ENCODE data around the gene SNAPC5. TPM values are rescaled to one million over a fixed set of nuclear protein-coding genes. Genes with fewer than 3 reads are reported as not detected.

SNAPC5 gene
- total RNA-seq, 1 experiment from 2014 or later: 24.6 TPM

DNA sequence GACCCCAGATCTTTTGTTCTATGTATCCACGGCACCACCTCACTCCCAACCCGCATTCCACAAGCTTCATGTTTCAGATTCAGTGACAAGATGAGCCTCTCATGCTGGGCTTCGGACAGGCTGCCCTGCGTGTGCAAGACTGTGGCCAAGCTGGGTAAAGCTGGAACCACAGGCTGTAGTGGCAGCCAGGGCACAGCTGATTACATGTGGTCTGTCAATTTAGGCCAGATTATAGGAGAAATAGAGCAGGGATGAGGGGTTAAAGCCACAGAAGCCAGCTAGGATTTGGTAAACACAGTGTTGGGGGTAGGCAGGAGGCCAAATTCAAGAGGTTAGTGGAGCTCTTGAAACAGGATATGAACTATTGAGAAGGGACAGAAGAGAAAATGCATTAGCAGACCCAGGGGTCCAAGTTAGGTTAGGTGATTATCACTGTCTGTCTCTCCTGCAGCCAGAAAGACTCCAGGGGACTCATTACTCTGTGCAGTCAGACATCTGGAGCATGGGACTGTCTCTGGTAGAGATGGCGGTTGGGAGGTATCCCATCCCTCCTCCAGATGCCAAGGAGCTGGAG lies 12.9 kb downstream of the SNAPC5 start:
- BruUV-seq (replicated peaks): no TSS peak
- TF ChIP-seq CTCF (IDR thresholded peaks at IDR 0.05; ENCODE audit: unreplicated experiment): no peak
- CTCF ChIA-PET: interaction anchor here (1.4 kb wide), 1 partner anchor 13 kb away, joined by 9 read pairs; the partner anchor contains the start of gene SNAPC5
- no peak overlapping the region for H3K4me3 Mint-ChIP-seq (ENCODE audit: unreplicated experiment)
- intact Hi-C loops (cut with micrococcal nuclease): no loop called here
- H3K36me3 Mint-ChIP-seq (ENCODE audit: insufficient read depth, unreplicated experiment): peaks cover 54% of the 10 kb centered on the region
- POLR2A ChIA-PET: interaction anchor here (0.6 to 1.3 kb wide), 3 partner anchors 12 to 18 kb away, joined by 3 to 5 read pairs (median 4); partner anchors contain the start of gene SNAPC5
- no peak for DNase-seq (ENCODE audit: unreplicated experiment)
- H3K9me3 Mint-ChIP-seq (ENCODE audit: unreplicated experiment): no peaks in the 10 kb centered on the region
- peaks cover 32% of the 10 kb centered on the region for H3K4me1 Mint-ChIP-seq (ENCODE audit: insufficient read depth, unreplicated experiment)
- H3K27me3 Mint-ChIP-seq (ENCODE audit: insufficient read depth, unreplicated experiment): no peaks in the 10 kb centered on the region
- no peak overlapping the region for H3K27ac Mint-ChIP-seq (ENCODE audit: low read depth, unreplicated experiment)

- no peak for TF ChIP-seq CTCF (IDR thresholded peaks at IDR 0.05; ENCODE audit: unreplicated experiment)
- peak; percentile 76 for DNase-seq (ENCODE audit: unreplicated experiment)
- no peaks in the 10 kb centered on the region for H3K9me3 Mint-ChIP-seq (ENCODE audit: unreplicated experiment)
- intact Hi-C loops (cut with micrococcal nuclease): no loop called here
- CTCF ChIA-PET: no interaction called here
- H3K4me1 Mint-ChIP-seq (ENCODE audit: insufficient read depth, unreplicated experiment): peaks cover 35% of the 10 kb centered on the region
- no TSS peak for BruUV-seq (replicated peaks)
- H3K36me3 Mint-ChIP-seq (ENCODE audit: insufficient read depth, unreplicated experiment): peaks cover 46% of the 10 kb centered on the region
- no peaks in the 10 kb centered on the region for H3K27me3 Mint-ChIP-seq (ENCODE audit: insufficient read depth, unreplicated experiment)
- peak overlapping the region; percentile 1 for H3K27ac Mint-ChIP-seq (ENCODE audit: low read depth, unreplicated experiment)
- no peak overlapping the region for H3K4me3 Mint-ChIP-seq (ENCODE audit: unreplicated experiment)
- POLR2A ChIA-PET: interaction anchor here (1.0 to 1.3 kb wide), 2 partner anchors 9 to 15 kb away, joined by 3 to 4 read pairs; partner anchors contain the start of gene SNAPC5
Observed at GRCh38 chr15:66483131-66483566, 14.4 kb downstream of the SNAPC5 start.

DNA sequence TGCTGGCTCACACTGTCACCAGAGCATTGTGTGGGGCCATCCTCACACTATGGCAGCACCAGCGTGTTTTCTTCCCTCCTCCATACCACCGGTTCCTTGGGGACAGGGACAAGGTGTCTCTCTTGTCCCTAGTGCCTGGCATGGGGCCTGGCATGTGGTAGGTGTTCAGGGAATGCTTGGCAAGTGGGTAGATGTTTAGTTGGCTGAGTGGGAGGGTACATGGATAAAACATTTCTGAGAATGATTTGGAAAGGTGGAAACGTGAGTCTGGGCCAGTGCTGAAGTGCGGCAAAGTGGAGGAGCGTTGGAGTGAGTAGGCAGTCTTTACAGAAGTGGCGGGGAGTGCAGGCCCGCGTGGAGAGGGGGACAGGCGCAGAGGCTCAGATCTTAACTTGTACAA lies 15.0 kb downstream of the SNAPC5 start:
- TF ChIP-seq CTCF (IDR thresholded peaks at IDR 0.05; ENCODE audit: unreplicated experiment): no peak
- ChIA-PET POLR2A (interaction anchor here (1.3 kb wide), 1 partner anchor 9 kb away, joined by 3 read pairs; no protein-coding TSS in a partner anchor), CTCF (interaction anchor here (1.2 kb wide), 1 partner anchor 16 kb away, joined by 4 read pairs; no protein-coding TSS in a partner anchor)
- Mint-ChIP-seq H3K27me3 (ENCODE audit: insufficient read depth, unreplicated experiment) (no peaks in the 10 kb centered on the region), H3K4me1 (ENCODE audit: insufficient read depth, unreplicated experiment) (peaks cover 35% of the 10 kb centered on the region), H3K36me3 (ENCODE audit: insufficient read depth, unreplicated experiment) (peaks cover 44% of the 10 kb centered on the region), H3K9me3 (ENCODE audit: unreplicated experiment) (no peaks in the 10 kb centered on the region), H3K4me3 (ENCODE audit: unreplicated experiment) (no peak overlapping the region), H3K27ac (ENCODE audit: low read depth, unreplicated experiment) (peak overlapping the region; percentile 1)
- DNase-seq (ENCODE audit: unreplicated experiment): no peak
- BruUV-seq (replicated peaks): no TSS peak
- intact Hi-C loops (cut with micrococcal nuclease): no loop called here

DNA sequence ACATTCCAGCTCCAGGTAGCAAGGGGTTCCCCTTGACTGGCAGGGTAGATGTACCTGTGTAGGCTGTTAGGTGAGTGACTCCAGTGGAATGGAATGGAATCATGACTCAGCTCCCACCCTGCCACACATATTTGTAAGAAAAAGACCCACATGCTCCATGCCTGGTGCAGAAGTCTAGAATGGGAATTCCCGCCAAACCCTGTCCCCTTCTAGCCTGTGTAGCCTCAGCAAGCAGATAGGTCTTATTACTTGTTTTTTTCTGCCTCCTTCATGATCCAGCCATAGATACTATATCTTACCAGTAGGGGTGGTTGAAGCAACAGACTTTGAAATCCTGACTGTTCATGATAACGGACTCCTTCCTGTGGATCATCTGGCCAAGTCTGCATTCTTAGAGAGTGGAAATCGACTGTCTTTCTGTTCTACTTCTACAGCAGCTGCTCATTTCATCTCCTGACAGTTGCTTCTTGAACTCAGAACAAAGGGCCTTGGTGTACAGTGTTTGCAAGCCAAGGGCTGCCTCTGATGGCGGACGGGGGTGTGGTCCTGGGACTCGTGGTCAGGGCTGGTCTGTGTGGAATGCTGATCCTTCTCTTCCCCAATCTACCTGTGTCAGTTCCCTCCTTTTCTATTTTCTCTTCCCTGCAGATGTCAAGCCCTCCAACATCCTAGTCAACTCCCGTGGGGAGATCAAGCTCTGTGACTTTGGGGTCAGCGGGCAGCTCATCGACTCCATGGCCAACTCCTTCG lies 16.3 kb downstream of the SNAPC5 start:
- CTCF ChIA-PET: interaction anchor here (0.9 to 1.2 kb wide), 2 partner anchors 17 to 49 kb away, joined by 3 to 4 read pairs; no protein-coding TSS in a partner anchor
- Mint-ChIP-seq H3K27ac (ENCODE audit: low read depth, unreplicated experiment) (no peak overlapping the region), H3K4me1 (ENCODE audit: insufficient read depth, unreplicated experiment) (peaks cover 35% of the 10 kb centered on the region), H3K27me3 (ENCODE audit: insufficient read depth, unreplicated experiment) (no peaks in the 10 kb centered on the region), H3K36me3 (ENCODE audit: insufficient read depth, unreplicated experiment) (peaks cover 39% of the 10 kb centered on the region), H3K4me3 (ENCODE audit: unreplicated experiment) (no peak overlapping the region), H3K9me3 (ENCODE audit: unreplicated experiment) (no peaks in the 10 kb centered on the region)
- POLR2A ChIA-PET: interaction anchor here (0.9 to 1.5 kb wide), 3 partner anchors 11 to 22 kb away, joined by 3 to 4 read pairs (median 4); no protein-coding TSS in a partner anchor
- BruUV-seq (replicated peaks): no TSS peak
- no peak for TF ChIP-seq CTCF (IDR thresholded peaks at IDR 0.05; ENCODE audit: unreplicated experiment)
- intact Hi-C loops (cut with micrococcal nuclease): no loop called here
- DNase-seq (ENCODE audit: unreplicated experiment): no peak

All from MCF 10A (cell line).